GM12878 (cell line): ENCODE data around the gene DZIP1L. TPM values are rescaled to one million over a fixed set of nuclear protein-coding genes. Genes with fewer than 3 reads are reported as not detected.

Experiments used
- ATAC-seq: fragments of 200-7000 bp; cut with Tn5 transposase; 3 replicates; pipeline ENCODE4 v1.9.1; 2020; ENCODE audit warnings: mild to moderate bottlenecking, moderate library complexity
- BruUV-seq: library from RNA; stranded (reverse); fragments of 400-500 nt; replicated peaks from 2 replicates; lab custom pipeline; 2021; lab: Mats Ljungman, UMichigan
- CTCF ChIA-PET: fragments of 300-600 bp; sonication (Branson Sonifier 250); formaldehyde crosslinking; extraction: SDS; loops from one replicate; lab custom pipeline; 2021; ENCODE audit warnings: inconsistent platforms; lab: Yijun Ruan, JAX
- POLR2A ChIA-PET: fragments of 350-600 bp; formaldehyde crosslinking; extraction: SDS; loops from one replicate; lab custom pipeline; 2021; ENCODE audit warnings: inconsistent platforms; lab: Charles Lee
- RAD21 ChIA-PET: fragments of 300-600 bp; sonication (Branson Sonifier 250); formaldehyde crosslinking; loops from one replicate; lab custom pipeline; 2023; ENCODE audit warnings: antibody characterized with exemption; ENCODE audit not compliant: unreplicated experiment; lab: Charles Lee
- SMC1A ChIA-PET: fragments of 300-600 bp; sonication (Branson Sonifier 250); formaldehyde crosslinking; loops from one replicate; lab custom pipeline; 2023; ENCODE audit not compliant: unreplicated experiment, uncharacterized antibody; lab: Charles Lee
- DNase-seq: peaks from one replicate; pipeline ENCODE4 v3.0.0-alpha.2; 2011; ENCODE audit warnings: low read depth, low spot score
- FAIRE-seq: peaks from 3 replicates; lab custom pipeline; 2011; peaks lifted over from hg19 to GRCh38; lab: Jason Lieb, UNC
- H2AFZ ChIP-seq: 2 replicates; pipeline ENCODE4 v1.6.0; 2011; ENCODE audit warnings: low read depth, low read length, control low read depth; ENCODE audit not compliant: control insufficient read depth
- H3K27ac ChIP-seq: 2 replicates; pipeline ENCODE4 v1.5.1; 2011; ENCODE audit warnings: control low read depth; ENCODE audit not compliant: control insufficient read depth, insufficient read depth
- H3K27me3 ChIP-seq, 2 experiments: replicated peaks in 1 of 2; 2 replicates each; pipeline versions ENCODE4 v1.6.0 to v1.6.1; 2011; ENCODE audit warnings: low read length in 1 of 2; ENCODE audit not compliant: control insufficient read depth in 2 of 2, insufficient read depth in 2 of 2
- H3K36me3 ChIP-seq, 2 experiments: 2 replicates each; pipeline ENCODE4 v1.5.1; 2011; ENCODE audit warnings: low read length in 1 of 2; ENCODE audit not compliant: control insufficient read depth in 2 of 2, insufficient read depth in 2 of 2
- H3K4me1 ChIP-seq: 2 replicates; pipeline ENCODE4 v1.6.1; 2011; ENCODE audit warnings: mild to moderate bottlenecking, low read length, moderate library complexity, mixed read lengths; ENCODE audit not compliant: control insufficient read depth, insufficient read depth
- H3K4me2 ChIP-seq: 2 replicates; pipeline ENCODE4 v1.6.0; 2011; ENCODE audit warnings: control low read depth; ENCODE audit not compliant: control insufficient read depth, insufficient read depth
- H3K4me3 ChIP-seq: fragments of 200-600 bp; sonication (generic); 2 replicates; pipeline ENCODE4 v1.5.1; 2016
- H3K79me2 ChIP-seq: 2 replicates; pipeline ENCODE4 v1.6.0; 2011; ENCODE audit warnings: low read length; ENCODE audit not compliant: control insufficient read depth, insufficient read depth
- H3K9ac ChIP-seq: 2 replicates; pipeline ENCODE4 v1.8.0; 2011; ENCODE audit warnings: low read length, control low read depth, mixed read lengths; ENCODE audit not compliant: control insufficient read depth, insufficient read depth
- H3K9me3 ChIP-seq: replicated peaks from 3 replicates; pipeline ENCODE4 v1.5.1; 2011; ENCODE audit warnings: mild to moderate bottlenecking, low read length; ENCODE audit not compliant: control insufficient read depth, insufficient read depth
- H4K20me1 ChIP-seq: 2 replicates; pipeline ENCODE4 v1.6.0; 2011; ENCODE audit not compliant: control insufficient read depth, insufficient read depth
- ATF7 ChIP-seq: fragments of 450-650 bp; IDR thresholded peaks from 2 replicates; pipeline ENCODE4 v1.6.1; 2016; ENCODE audit warnings: low read depth, mild to moderate bottlenecking
- BCL3 ChIP-seq: IDR thresholded peaks from 2 replicates; pipeline ENCODE4 v1.6.1; 2011; ENCODE audit warnings: borderline replicate concordance, low read depth, mild to moderate bottlenecking, moderate library complexity, low read length; ENCODE audit not compliant: insufficient read depth, poor library complexity, severe bottlenecking
- BMI1 ChIP-seq: fragments of 450-650 bp; IDR thresholded peaks from 2 replicates; pipeline ENCODE4 v1.6.1; 2016; ENCODE audit warnings: mild to moderate bottlenecking, moderate library complexity, borderline replicate concordance
- CBX5 ChIP-seq: sonication (generic); IDR thresholded peaks from 2 replicates; pipeline ENCODE4 v1.6.1; 2016; ENCODE audit warnings: low read depth, moderate library complexity, mild to moderate bottlenecking, inconsistent platforms
- CREB1 ChIP-seq: IDR thresholded peaks from 2 replicates; pipeline ENCODE4 v1.6.1; 2012; ENCODE audit warnings: low read depth, mild to moderate bottlenecking, inconsistent platforms
- E4F1 ChIP-seq: fragments of 450-650 bp; IDR thresholded peaks from 2 replicates; pipeline ENCODE4 v1.6.1; 2018; ENCODE audit warnings: borderline replicate concordance, mild to moderate bottlenecking; ENCODE audit not compliant: partially characterized antibody
- EGR1 ChIP-seq, 2 experiments: IDR thresholded peaks; 1 replicate in 1 of 2; 2 replicates in 1 of 2; pipeline ENCODE4 v1.6.1; 2011 to 2012; ENCODE audit warnings: low read depth in 2 of 2, low read length in 2 of 2, borderline replicate concordance in 1 of 2, mild to moderate bottlenecking in 1 of 2, moderate library complexity in 1 of 2
- FOS ChIP-seq: IDR thresholded peaks from 3 replicates; pipeline ENCODE4 v1.6.1; 2011; ENCODE audit warnings: borderline replicate concordance; ENCODE audit not compliant: insufficient read length; ENCODE audit errors: extremely low read depth
- IKZF2 ChIP-seq, 2 experiments: fragments of 450-650 bp; IDR thresholded peaks; 2 replicates each; pipeline ENCODE4 v1.6.1; 2017; ENCODE audit warnings: mild to moderate bottlenecking in 2 of 2, moderate library complexity in 2 of 2
- KAT2A ChIP-seq: conservative IDR thresholded peaks from 2 replicates; pipeline ENCODE4 v1.6.1; 2011; ENCODE audit warnings: low read depth, low read length; ENCODE audit not compliant: control insufficient read depth
- MYC ChIP-seq: IDR thresholded peaks from 2 replicates; pipeline ENCODE4 v1.6.1; 2011; ENCODE audit warnings: mild to moderate bottlenecking, low read length, moderate library complexity, inconsistent platforms; ENCODE audit not compliant: insufficient read depth, insufficient replicate concordance, insufficient read length, severe bottlenecking
- NFIC ChIP-seq: IDR thresholded peaks from 2 replicates; pipeline ENCODE4 v1.6.1; 2012; ENCODE audit warnings: low read depth, mild to moderate bottlenecking, inconsistent platforms, low read length, moderate library complexity
- RUNX3 ChIP-seq: IDR thresholded peaks from 2 replicates; pipeline ENCODE4 v1.6.1; 2012; ENCODE audit warnings: low read length, inconsistent platforms
- SKIL ChIP-seq: fragments of 450-650 bp; IDR thresholded peaks from 2 replicates; pipeline ENCODE4 v1.6.1; 2017; ENCODE audit warnings: mild to moderate bottlenecking, low read depth, inconsistent platforms; ENCODE audit not compliant: poor library complexity, severe bottlenecking
- SUPT20H ChIP-seq: IDR thresholded peaks from 2 replicates; pipeline ENCODE4 v1.6.1; 2011; ENCODE audit warnings: low read depth, mild to moderate bottlenecking, low read length, moderate library complexity, borderline replicate concordance; ENCODE audit not compliant: control insufficient read depth
- WGBS: methylation state at CpG from one replicate; pipeline ENCODE4 v1.1.6; 2016; ENCODE audit warnings: low lambda C conversion rate; ENCODE audit not compliant: insufficient replicate concordance, insufficient coverage; ENCODE audit errors: missing lambda C conversion rate; 5-methylcytosine and 5-hydroxymethylcytosine counted together
- in situ Hi-C: fragments of 300-500 bp; cut with MboI; formaldehyde crosslinking; loops from 9 replicates; pipeline ENCODE4 v1.14.3; 2018; ENCODE audit warnings: mixed read lengths
- intact Hi-C: fragments of 100-400 bp; cut with micrococcal nuclease; formaldehyde crosslinking; loops from one replicate; pipeline ENCODE4 v1.14.2; 2022; ENCODE audit not compliant: unreplicated experiment
- polyA plus RNA-seq, 11 experiments: library from polyadenylated mRNA; depleted of rRNA in 4 of 11; unstranded in 6 of 11; stranded (reverse) in 5 of 11; fragments of >200 nt; fragmentation: Nextera tagmentation in 4 of 11; fragmentation: Illumina TruSeq in 1 of 11; extraction: Ambion mirVana in 4 of 11; extraction: Trizol in 1 of 11; gene quantifications; 1 replicate in 1 of 11; 2 replicates in 10 of 11; pipeline versions ENCODE4 v1.2.1 to v1.2.3, GENCODE V29; 2011 to 2016; ENCODE audit warnings: inconsistent platforms in 2 of 11, missing spikeins in 2 of 11, low read depth in 1 of 11
- total RNA-seq, 4 experiments: library from RNA; depleted of rRNA in 3 of 4; stranded (reverse); fragments of >200 nt in 3 of 4; fragmentation: Illumina TruSeq in 1 of 4; extraction: Trizol in 1 of 4; gene quantifications; 2 replicates each; pipeline versions ENCODE4 v1.2.1 to v1.2.3, GENCODE V29; 2013 to 2021

Gene DZIP1L
- total and polyA plus RNA-seq, 10 of the 15 experiments (the other 5 are each of a cell fraction or from before 2014, with no cell fraction given): not detected

GRCh38 chr3:138031536-138031935, 83.9 kb downstream of the DZIP1L start (continued):
- TF ChIP-seq IKZF2 (IDR thresholded peaks at IDR 0.05) (0 out of 4 replicates have a peak, but pooled peaks of 1 of the 2 experiments have one; percentile 12), RUNX3 (peak; percentile 63), BCL3 (no peak), SUPT20H (no peak), NFIC (peak; percentile 61; the same call in 1 of the 2 replicates), KAT2A (no peak), CREB1 (peak; percentile 19; the same call in 1 of the 2 replicates), FOS (no peak), ATF7 (0 out of 2 replicates have a peak, but pooled peaks have one; percentile 23)

GRCh38 chr3:138030734-138031280, 84.6 kb downstream of the DZIP1L start:
- no TSS peak for BruUV-seq
- no peaks in the 10 kb centered on the region for H3K36me3 ChIP-seq
- SMC1A ChIA-PET: interaction anchor here (1.1 to 9.4 kb wide), 6 partner anchors 8 to 42 kb away, joined by 3 to 114 read pairs (median 16); no protein-coding TSS in a partner anchor
- TF ChIP-seq E4F1 (no peak), BMI1 (no peak), EGR1 (IDR thresholded peaks at IDR 0.05; ENCODE audit: borderline replicate concordance in 1 of 2, low read depth in 2 of 2, low read length in 2 of 2) (no peak), CBX5 (no peak), SKIL (no peak), MYC (no peak)
- H2AFZ ChIP-seq: no peak overlapping the region
- peak overlapping the region; percentile 49 for H3K27ac ChIP-seq
- ATAC-seq (no peak), FAIRE-seq (no peak), DNase-seq (no peak)
- H3K27me3 ChIP-seq: no peaks in the 10 kb centered on the region
- intact Hi-C loops (loop anchor here (10.0 kb wide), 1 partner anchor 706 kb away; no protein-coding TSS in a partner anchor), in situ Hi-C loops (no loop called here)
- POLR2A ChIA-PET: interaction anchor here (1.1 to 3.4 kb wide), 5 partner anchors 8 to 42 kb away, joined by 3 to 21 read pairs (median 6); no protein-coding TSS in a partner anchor
- H3K79me2 ChIP-seq: no peaks in the 10 kb centered on the region
- no peak overlapping the region for H3K9ac ChIP-seq
- H3K4me1 ChIP-seq: peaks cover 35% of the 10 kb centered on the region
- H4K20me1 ChIP-seq: no peaks in the 10 kb centered on the region
- H3K9me3 ChIP-seq: no peaks in the 10 kb centered on the region; the same call in 2 of the 3 replicates
- 60% methylated on average over 11 of the region's 11 CpGs for WGBS
- CTCF ChIA-PET: interaction anchor here (0.8 to 2.9 kb wide), 4 partner anchors 11 to 42 kb away, joined by 3 to 12 read pairs (median 4); no protein-coding TSS in a partner anchor
- no peak overlapping the region for H3K4me3 ChIP-seq
- RAD21 ChIA-PET: interaction anchor here (0.8 to 14.8 kb wide), 5 partner anchors 8 to 42 kb away, joined by 3 to 171 read pairs (median 5); no protein-coding TSS in a partner anchor
- H3K4me2 ChIP-seq: peak overlapping the region; percentile 50
